GM12864 (cell line): ENCODE data around the gene F7.

Source experiments
- DNase-seq: peaks from one replicate; pipeline ENCODE4 v3.0.0-alpha.2; 2011; ENCODE audit warnings: low read depth
- H3K4me3 ChIP-seq: 2 replicates; pipeline ENCODE4 v1.5.1; 2011; ENCODE audit warnings: mild to moderate bottlenecking, low read depth, low read length, control low read depth
- TF ChIP-seq, protein P1 (sequence below): IDR thresholded peaks from 2 replicates; pipeline ENCODE4 v1.5.1; 2011; ENCODE audit warnings: low read depth, mild to moderate bottlenecking, moderate library complexity, low read length, control low read depth, inconsistent platforms; ENCODE audit errors: missing control alignments

F7 gene

GRCh38 chr13:113138792-113139551 is 33.4 kb downstream of the F7 start:
- TF ChIP-seq, protein P1, sequence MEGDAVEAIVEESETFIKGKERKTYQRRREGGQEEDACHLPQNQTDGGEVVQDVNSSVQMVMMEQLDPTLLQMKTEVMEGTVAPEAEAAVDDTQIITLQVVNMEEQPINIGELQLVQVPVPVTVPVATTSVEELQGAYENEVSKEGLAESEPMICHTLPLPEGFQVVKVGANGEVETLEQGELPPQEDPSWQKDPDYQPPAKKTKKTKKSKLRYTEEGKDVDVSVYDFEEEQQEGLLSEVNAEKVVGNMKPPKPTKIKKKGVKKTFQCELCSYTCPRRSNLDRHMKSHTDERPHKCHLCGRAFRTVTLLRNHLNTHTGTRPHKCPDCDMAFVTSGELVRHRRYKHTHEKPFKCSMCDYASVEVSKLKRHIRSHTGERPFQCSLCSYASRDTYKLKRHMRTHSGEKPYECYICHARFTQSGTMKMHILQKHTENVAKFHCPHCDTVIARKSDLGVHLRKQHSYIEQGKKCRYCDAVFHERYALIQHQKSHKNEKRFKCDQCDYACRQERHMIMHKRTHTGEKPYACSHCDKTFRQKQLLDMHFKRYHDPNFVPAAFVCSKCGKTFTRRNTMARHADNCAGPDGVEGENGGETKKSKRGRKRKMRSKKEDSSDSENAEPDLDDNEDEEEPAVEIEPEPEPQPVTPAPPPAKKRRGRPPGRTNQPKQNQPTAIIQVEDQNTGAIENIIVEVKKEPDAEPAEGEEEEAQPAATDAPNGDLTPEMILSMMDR = no peak
- H3K4me3 ChIP-seq = no peak overlapping the region
- no peak for DNase-seq

DNA sequence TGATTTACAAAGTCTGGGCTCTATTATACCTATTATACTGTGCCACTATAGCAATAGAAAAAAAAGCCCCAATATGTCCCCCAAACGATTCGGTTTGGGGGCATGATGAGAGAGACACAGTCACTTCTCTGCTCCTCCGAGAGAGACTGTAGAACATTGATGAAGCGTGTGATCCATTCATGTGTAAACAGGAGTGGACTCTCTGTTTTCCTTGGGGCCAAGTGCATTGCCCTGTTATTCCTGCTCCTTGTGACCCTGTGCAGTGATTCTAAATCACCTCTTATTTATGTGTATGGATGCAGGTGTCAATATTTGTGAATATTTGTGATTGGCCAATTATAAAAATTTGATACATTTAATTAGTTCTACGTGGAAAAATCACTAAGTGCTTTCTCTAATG is 34.0 kb downstream of the F7 start:
- TF ChIP-seq, protein P1 = no peak
- H3K4me3 ChIP-seq = no peak overlapping the region
- DNase-seq = no peak

GRCh38 chr13:113140677-113141600 is 35.3 kb downstream of the F7 start:
- no peak for DNase-seq
- TF ChIP-seq, protein P1 = no peak

DNA sequence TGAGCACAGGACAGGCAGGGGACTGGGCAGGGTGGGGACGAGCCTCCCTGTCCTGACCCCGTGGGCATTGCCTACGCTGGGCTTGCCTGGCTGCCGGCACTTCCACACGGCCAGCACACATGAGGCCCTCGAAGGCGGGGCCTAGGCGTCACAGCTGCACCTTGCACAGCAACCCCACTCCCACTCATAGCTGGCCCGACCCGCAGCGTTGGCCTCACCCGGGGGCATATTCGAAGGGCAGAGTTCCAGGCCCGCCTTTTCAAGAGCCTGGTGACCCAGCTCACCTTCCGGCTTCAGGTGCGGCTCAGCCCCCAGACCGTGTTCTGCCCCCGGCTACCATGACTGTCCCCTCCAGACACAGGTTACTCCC is 36.0 kb downstream of the F7 start:
- DNase-seq = no peak
- TF ChIP-seq, protein P1 = no peak
- no peak overlapping the region for H3K4me3 ChIP-seq

More at GRCh38 chr13:113140677-113141600, 35.3 kb downstream of the F7 start:
- no peak overlapping the region for H3K4me3 ChIP-seq

DNA sequence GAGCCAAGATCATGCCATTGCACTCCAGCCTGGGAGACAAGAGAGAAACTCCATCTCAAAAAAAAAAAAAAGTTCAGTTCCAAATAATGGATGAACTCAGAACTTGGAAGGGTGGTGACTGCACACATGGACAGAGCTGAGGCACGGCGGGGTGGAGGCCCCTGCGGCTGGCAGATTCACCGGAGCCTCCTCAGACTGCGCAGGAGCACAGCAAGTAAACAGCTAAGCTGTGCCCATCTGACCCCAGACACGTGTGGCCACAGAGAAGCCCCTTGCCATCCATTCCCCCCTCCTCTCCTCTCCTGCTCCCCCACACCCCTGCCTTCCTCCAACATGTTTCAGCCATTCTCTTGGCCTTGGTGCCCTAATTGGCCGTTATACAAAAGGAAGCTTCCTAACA is 37.3 kb downstream of the F7 start:
- no peak for DNase-seq

DNA sequence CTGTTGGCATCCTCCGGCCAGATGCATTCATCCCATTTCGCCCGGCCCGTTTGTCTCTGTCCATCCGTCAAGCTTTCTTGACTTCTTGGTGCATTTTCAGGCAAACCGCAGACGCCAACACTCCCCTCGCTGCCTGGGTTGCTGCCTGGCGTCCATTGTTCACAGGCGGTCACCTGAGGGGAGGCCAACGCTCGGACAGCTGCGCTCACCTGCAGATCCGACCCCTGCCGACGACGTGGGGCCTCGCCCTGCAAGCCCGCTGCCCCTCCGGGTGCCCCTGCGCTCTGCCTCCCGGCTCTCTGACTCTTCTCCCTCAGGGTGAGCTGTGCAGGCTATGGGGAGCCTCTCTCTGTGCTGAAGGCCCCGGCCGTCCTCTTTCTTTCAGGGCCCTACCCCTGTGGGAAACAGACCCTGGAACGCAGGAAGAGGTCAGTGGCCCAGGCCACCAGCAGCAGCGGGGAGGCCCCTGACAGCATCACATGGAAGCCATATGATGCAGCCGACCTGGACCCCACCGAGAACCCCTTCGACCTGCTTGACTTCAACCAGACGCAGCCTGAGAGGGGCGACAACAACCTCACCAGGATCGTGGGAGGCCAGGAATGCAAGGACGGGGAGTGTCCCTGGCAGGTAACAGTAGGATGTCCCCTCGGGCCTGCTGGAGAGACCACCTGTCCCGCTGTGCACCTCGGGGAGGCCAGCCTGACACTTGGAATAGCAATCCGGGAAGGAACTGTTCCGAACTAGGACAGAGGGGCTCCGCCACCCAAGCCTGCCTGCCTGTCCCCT is 38.1 kb downstream of the F7 start:
- no peak for DNase-seq
- TF ChIP-seq, protein P1 = no peak
- H3K4me3 ChIP-seq = no peak overlapping the region

More for the DNA sequence above, 37.3 kb downstream of the F7 start:
- H3K4me3 ChIP-seq = no peak overlapping the region
- TF ChIP-seq, protein P1 = no peak
